GM18868 (cell line): ENCODE measurements around the gene NFATC2.

Experiments used
- ATAC-seq: cut with Tn5 transposase; IDR thresholded peaks from one replicate; pipeline ENCODE4 v1.9.1; 2021; ENCODE audit warnings: mild to moderate bottlenecking, moderate library complexity; ENCODE audit not compliant: unreplicated experiment

Gene NFATC2

DNA sequence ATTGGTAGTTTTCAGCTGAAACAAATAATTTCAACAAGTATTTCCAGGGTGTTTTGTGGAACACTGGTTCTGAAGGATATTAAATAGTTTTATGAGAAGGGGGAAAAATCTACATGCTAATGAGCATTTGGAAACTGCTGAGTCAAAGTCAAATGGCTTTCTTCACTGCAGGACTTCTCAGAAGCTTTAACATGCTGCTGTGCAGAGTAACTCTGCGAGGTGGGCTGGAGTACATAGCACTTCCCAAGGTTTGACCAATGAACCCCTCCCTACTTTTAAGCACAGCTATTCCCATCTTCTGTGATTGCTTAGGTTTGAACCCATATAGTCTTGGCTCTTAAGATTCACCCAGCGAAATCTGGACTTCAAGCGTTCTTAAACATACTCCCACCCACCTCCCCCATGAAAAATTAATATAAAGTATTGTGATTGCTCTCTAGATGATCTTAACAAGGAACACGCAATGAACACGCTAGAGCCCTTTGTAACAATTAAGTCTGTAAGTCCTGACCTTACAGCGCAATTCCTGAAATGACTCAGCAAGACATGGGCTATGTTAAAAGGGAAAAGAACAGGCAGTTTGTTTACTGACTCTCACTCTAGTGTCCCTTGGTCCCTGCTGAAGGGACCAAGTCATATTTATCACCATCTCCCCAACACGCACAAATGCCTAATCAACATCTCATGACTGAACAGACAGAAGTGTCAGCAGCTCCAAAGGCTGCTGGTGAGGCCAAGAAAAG is 105.2 kb downstream of the NFATC2 start:
- ATAC-seq, result no peak

DNA sequence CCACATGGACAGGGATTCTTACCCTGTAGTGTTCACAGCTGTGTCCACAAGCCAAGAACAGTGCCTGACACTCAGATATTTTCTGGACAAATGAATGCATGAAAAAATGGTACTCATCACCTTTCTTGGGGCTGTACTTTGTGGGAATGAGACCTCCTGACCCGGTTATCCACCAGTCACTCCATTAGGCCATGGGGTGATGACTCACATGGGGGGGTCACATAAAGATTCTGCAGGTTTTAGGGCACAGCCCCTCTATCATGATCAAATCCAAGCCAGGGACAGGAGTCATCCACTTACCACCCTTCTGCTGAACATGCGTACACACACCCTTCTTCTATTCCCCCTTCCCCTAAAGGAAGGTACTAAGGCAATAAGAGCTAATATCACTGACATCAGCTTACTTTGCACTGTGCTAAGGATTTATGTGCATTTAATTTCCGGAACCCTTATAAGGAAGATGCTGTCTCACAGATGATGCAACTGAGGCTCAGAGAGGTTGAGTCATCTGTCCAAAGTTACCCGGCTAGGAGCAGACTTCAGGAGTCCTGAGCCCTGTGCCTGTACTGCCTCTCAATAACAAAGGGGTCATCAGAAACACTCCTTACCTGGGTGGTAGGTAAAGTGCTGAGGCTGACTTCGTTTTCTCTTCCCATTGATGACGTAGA is 107.8 kb downstream of the NFATC2 start:
- no peak for ATAC-seq

DNA sequence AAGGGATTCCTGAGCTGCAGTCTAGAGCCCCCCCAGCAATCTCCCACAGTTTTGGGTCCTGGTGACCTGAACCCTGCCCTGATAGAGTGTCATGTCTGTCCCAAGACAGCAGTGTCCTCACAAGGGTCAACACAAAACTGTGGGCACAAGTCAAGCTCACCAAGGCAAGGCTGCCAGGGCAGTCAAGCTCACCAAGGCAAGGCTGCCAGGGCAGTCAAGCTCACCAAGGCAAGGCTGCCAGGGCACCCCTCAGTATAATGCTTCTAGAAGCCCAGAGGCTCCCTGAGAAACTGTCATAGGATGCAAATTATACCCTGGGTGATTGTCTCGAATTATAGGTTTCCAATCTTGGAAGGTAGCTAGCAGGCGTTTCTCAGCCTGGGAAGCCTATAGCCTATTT is 108.5 kb downstream of the NFATC2 start:
- no peak for ATAC-seq

DNA sequence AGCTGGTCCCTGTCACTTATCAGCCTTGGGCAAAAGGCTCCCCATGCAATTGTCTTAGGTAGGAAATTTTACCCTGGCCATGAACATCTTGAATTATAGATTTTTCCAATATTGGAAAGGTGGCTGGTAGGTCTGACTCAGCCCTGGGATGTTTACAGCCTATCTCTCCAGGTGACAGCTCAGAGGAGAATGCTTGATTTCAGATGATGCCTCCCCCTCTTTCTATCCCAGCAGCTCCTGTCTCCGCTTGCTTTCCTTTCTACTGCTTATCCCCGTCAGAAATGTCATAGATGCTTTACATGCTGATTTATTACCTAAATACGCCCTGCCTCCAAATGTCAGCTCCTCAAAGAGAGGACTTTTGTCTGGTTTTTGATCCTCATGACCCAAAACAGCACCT is 109.6 kb downstream of the NFATC2 start:
- no peak for ATAC-seq

DNA sequence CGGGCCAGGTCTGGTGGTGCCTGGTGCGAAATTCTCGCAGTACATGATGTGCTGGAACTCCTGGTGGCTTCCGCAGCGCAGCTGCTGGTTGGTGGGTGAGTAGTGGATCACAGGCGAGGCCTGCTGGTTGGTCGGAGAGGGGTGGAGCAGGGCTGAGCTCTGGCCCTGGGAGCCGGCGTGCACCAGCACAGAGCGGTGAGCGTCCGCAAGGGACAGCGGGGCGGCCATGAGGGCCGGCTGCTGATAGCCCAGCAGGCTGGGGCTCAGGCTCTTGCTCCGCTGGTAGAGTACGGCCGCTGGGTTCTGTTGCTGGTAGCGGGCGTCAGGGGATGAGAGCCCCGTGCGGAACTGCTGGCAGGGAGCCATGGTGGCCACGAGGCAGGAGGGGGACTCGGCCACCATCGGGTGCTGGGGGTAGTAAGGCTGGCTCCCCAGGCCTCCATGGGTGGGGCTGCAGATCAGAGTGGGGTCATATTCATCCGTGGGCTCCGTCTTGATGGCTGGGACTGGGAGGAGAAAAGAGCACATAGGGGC is 110.2 kb downstream of the NFATC2 start:
- no peak for ATAC-seq

DNA sequence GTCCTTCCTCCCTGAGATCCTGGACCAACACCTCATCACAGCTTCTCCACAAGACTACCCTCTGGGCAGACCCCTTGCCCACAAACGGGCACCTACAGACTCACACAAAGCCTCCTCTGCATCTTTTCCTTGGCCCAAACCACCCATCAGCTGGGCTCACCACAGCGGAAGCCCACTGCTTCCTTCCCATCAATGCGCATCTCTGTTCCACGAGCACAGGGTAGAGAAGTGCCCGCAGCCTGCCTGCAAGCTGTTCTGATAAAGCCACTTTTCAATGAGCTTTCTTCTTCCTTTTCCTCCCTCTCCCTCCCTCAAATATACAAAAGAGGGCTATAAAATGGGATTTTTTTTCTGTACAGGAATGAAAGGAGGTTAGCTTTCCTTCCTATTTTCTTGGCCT is 111.2 kb downstream of the NFATC2 start:
- no peak for ATAC-seq

DNA sequence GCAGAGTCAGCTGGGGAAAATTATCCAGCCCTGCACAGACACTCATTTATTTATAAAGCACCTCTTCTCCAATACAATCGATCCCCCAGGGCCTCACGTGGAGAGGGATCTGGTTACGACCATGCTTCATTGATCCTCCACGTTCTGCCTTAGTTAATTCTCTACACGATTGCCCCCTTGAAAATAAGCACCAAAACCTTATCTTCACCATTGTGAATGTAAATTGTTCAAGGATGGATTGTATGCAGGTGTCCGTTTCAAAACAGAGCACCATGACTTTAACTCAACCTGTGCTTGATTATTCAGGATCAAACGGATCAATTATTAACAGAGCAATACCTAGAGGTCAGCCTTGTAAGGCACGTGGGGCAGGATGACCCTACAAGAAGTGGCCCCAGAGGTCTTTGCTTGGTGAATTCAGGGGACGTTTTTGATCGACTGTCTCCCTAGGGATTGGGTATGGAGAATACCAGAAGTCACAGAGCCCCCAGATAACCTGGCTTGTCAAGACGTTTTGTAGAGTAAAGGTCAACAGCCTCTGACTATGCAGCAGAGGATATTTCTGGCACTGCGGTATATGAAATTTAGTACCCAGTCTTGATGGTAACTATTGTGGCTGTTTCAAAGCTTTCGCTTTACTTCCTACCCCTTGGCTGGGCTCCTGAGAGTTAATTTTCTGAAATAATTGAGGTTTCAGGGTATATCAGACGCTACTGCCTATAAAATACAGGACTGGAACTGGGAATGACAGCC is 112.1 kb downstream of the NFATC2 start:
- ATAC-seq, result no peak

DNA sequence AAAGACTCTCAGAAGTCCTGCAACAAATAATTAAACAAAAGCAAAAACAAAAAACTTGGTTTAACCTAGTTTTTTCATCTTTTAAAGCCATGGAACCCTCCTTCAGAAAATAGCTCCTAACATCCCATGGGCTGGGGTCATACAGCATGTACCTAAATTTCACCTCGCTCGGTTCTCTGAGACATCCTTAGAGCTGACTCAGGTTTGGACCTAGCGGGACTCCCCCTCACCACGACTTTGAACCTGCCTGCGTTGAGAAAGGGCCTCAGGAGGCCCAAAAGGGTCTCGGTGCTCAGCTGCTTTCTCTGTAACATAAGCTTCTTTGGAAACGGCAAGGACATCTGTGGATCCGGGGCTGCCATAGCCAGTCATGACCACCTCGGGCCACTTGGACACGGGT is 112.8 kb downstream of the NFATC2 start:
- no peak for ATAC-seq

DNA sequence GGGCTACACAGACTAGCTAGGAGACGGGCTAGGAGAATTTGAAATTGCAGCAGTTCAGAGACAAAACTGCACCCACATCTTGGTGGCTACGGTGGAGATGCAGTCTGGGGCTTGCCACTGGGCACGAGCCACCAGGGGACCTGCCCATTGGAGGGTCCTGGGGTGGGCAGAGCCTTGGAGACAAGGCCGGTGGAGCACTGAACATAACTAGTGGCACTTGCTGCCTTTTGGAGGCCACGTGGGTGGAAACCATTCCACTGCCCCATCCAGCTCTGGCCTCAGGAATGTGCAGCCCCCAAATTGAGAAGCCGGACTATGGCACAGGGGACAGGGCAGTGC is 113.4 kb downstream of the NFATC2 start:
- no peak for ATAC-seq

DNA sequence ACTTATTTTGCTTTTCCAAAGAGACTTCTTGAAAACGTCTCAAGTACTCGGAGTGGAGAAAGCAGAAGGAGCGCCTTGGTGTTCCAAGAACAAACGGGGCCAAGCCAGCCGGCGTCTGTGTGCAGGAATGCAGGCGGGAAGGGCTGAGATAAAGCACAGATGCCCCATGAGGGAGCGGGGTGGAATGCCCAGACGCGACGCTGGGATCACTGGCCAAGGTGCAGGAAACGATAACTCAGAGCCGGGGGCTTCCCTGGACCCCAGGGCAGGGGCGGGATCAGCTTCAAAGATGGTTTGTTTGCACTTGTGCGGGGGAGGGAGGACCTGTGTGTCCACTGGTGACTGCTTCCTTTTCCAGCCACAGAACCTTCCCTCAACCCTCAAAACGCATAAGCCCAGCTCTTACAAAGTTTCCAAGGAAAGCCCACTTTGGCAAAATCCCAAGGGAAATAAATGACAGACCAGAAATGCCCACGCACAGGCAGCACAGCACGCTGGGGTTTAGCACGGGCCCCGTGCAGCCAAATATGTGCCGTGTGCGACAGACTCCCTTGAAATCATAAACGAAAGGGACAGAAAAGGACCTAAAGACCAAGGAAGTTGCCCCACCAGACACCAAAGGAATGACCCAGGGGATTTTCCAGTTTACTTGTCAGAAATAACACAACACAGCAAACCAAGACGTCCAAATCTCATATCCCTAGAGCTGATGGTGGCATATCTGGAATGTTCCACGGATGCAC is 113.9 kb downstream of the NFATC2 start:
- ATAC-seq, result no peak

DNA sequence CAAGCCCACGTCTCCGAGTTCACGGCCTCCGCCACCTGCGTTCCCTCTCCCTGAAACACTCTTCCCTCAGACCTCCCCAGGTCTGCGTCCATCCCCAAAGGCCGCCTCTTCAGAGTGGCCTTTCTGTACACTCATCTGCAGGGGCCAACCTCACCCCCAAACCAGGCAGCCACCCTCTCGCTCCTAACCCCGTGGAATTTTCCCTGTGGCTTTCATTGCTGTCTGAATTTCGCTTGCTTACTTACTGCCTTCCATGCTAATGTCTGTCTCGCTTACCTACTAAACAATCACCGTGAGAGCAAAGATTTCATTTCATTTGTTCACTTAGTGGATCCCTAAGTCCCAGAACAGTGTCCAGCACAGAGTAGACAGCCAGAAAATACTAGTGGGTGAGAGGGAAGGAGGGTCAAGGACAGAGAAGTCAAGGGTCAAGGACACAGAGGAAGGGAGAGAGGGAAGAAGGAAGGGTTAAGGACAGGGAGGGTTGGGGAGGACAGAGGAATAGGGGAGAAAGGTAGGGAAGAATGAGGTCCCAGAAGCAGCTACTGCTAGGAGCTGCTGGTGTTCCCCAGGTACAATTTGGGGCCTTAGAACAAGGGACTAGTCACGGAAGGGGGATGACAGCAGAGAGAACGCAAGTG is 114.7 kb downstream of the NFATC2 start:
- no peak for ATAC-seq

DNA sequence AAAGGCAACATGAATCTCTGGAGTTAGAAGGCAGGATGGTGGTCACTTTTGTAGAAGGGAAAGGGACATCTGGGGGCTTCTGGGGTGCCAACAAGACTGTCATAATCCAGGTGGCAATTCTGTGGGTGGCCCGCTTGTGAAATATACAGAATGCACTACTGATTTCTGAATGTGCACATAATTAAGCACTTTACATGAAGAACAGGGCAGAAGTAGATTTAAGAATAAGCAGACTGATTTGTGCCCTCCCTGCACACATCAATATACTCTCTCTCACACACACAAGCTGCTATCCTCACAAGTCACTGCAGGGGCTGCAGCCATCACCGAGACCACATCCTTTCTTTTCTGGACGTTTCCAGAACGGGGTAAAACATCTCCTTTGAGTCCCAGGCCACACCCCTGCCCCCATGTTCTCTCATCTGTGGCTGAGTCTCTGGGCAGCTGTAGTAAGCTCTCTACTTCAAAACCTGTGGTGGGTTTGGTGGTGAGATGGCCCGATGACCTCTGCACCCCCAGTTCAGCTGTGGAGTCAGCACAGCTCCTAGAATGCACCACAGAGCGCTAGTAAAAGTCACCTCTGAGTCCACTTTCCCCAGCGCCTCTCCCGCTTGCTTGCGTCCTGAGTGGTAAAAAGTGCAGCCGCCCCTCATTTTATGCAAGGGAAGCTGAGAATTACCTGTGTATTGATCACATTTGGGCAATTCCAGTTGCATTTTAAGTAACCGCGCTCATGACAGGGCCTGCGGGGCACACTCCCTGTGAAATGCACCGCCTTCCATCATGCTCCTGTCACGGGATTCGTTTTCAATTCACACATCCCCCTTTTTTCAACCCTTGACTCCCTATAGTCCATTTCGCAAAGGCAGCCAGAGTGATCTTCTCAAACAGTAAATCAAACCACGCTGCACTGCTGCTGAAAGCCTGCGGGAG is 115.5 kb downstream of the NFATC2 start:
- ATAC-seq, result no peak

DNA sequence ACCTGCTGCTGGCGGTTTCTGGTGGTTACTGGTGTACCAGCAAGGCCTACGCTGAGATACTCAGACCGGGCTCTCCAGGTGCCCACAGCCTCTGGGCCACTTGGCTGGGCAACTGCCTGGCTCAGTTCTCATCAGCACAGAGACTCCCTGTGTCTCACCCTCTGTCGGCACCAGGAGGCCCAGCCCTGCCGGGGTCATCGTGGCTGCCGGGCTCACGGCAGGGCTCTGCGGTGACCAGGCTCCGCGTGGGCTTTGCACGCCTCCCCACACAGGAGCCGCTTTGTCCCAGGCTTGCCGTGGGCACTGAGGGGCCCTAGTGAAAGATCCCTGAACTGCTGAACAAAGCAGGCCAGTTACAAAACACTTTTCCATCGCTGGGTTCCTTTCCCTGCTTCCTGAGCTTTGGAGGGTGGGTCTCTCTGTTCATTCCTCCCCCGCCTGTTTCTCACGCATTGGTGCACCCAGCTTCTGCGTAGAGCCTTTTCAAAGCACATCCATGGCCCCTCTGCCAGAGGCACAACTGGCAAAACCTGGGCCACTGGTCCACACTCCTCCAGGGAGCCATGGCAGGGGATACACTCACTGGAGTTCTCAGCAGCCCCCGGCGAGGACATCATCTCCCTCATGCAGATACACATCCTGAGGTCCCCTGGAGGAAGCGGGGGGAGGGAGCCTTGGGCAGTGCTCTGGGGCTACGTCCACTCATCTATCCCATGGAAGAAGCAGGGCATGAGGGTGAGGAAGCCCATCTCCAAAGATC is 117.0 kb downstream of the NFATC2 start:
- no peak for ATAC-seq

DNA sequence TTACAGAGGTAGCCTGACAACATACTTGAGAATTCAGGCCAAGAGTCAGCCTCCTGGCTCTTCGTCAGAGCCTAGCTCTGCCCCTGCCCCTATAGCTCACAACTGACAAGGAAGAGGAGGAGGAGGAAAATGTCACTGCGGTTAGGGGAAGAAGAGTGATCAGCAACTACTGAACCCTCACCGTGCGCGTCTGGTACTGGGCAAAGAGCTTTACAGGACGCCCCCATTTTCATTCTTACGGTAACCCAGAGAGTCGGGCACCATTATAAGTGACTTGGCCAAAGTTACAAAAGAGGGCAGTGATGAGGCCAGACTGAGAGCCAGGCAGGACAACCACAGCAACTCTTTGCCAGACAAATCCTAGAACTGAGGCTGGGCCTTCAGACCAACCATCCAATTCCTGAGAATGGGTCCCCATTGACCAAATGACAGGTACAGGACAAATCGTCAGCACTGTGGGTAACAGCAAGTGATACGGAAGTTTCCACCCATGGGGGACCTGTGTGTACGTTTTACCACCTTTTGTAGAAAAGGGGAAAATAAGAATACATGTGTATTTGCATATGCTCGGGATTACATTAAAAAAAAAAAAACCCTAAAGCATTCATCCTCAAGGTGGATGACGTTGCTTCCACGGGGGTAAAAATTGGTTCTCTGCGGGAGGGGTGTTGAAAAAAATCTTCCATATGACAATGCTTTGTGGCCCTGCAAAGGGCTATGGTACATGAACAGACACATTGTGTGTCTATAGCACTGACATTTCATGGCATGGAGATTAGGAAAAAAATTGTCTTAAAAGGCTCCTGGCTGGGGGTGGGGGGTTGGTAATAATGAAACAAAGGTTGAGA is 118.0 kb downstream of the NFATC2 start:
- no peak for ATAC-seq

DNA sequence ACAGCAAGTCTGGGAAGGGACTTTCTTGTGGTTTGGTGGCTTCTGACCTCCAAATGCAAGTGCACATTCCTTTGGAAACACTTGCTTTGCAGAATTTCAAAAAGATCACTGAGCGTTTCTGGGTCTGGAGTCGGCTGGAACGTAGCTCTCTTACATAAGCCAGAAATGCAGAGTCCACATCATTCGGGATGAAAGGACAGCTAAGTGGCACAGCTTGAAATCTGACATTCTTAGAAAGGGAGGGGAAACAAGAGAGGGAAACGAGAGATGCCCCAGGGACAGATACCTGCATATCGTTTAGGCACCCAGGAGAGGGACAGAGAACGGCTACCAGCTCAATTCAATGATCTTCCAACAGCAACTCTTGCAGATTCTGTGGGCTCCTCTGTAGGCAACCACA is 118.7 kb downstream of the NFATC2 start:
- no peak for ATAC-seq

DNA sequence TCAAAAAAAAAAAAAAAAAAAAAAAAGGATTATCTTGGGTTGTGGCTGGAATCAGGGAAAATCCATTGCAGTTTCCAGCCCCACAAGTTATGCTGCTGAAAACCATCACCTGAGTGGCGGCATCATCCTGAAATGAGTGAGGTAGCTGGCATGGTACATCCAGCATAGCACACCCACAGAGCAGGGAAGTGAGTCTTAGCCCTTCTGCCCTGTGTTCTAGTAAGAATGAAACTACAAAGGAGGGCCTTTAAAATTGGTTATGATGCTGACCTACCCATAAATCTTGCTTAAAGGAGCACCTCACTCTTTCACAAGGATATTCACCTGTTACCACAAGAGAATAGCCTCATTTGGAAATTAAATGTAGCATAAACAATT is 119.2 kb downstream of the NFATC2 start:
- peak; percentile 90 for ATAC-seq

DNA sequence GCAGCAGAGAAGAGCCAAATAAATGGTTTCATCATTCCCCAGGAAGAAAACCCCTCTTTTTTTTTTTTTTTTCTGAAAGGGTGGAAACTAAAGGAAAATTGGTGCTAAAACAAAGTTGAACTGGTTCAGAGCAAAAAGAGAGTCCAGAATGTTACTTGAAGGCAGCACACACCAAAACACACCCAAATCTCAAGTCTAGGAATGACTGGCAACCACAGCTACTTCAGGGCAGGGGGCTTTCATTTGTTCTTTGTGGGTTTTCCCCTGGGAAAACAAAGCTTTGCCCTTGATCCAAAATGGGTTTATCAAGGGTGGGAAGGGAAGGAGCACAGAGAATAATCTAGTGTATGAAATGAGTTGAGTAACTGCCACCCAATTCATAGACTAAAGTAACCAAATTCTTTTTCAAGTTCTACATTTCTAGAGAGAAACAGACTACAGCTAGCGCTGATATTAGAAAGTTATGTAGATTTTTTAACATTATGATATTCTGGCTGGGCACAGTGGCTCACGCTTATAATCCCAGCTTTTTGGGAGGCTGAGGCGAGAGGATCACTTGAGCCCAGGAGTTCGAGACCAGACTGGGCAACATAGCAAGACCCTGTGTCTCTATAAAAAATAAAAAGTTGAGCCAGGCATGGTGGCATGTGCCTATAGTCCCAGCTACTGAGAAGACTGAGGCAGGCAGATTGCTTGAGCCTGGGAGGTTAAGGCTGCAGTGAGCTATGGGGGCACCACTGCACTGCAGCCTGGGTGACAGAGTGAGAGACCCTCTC is 119.8 kb downstream of the NFATC2 start:
- no peak for ATAC-seq
